Astrocyte (in vitro differentiated cells and primary cell): ENCODE results near the gene NFS1.

Experiments
- CTCF ChIP-seq: IDR thresholded peaks from 2 replicates; pipeline ENCODE4 v1.5.1; 2011; ENCODE audit warnings: low read depth, mild to moderate bottlenecking, inconsistent platforms, low read length, moderate library complexity; ENCODE audit not compliant: insufficient read depth
- EZH2 ChIP-seq: IDR thresholded peaks from 2 replicates; pipeline ENCODE4 v1.6.1; 2012; ENCODE audit warnings: mild to moderate bottlenecking, low read length, inconsistent platforms; ENCODE audit not compliant: insufficient read depth

- no peak for TF ChIP-seq CTCF
- TF ChIP-seq EZH2, result no peak
Observed at GRCh38 chr20:35620818-35621559, 78.2 kb downstream of the NFS1 start.
